Endothelial cell of hepatic sinusoid (primary cell): Measurements from ENCODE around the gene PHF5A.
"Not testable (repeated sequence)": the region's sequence is repeated elsewhere in the genome, so short reads cannot be mapped to it uniquely, and the experiment has no call there.

Source experiments
- in situ Hi-C: cut with HindIII; loops from 2 replicates; pipeline ENCODE4 v1.10.0; 2017; ENCODE audit warnings: low sequenced_read_pairs

The PHF5A gene

GRCh38 chr22:41488596-41489385 lies 20.3 kb upstream of the PHF5A start:
- in situ Hi-C loops = no loop called here

- in situ Hi-C loops = no loop called here
These were observed 19.6 kb upstream of the PHF5A start for GRCh38 chr22:41488076-41488475.

- in situ Hi-C loops = no loop called here
These were observed 18.8 kb upstream of the PHF5A start for GRCh38 chr22:41487037-41487935.

- in situ Hi-C loops = no loop called here
These were observed 16.5 kb upstream of the PHF5A start for GRCh38 chr22:41485033-41485432.

- in situ Hi-C loops = no loop called here
These were observed 13.9 kb upstream of the PHF5A start for GRCh38 chr22:41482319-41482935.

GRCh38 chr22:41481925-41482318 lies 13.4 kb upstream of the PHF5A start:
- in situ Hi-C loops = no loop called here

- in situ Hi-C loops = no loop called here
These were observed 12.8 kb upstream of the PHF5A start for GRCh38 chr22:41481131-41481830.

GRCh38 chr22:41480397-41480735 lies 11.9 kb upstream of the PHF5A start:
- in situ Hi-C loops = no loop called here

GRCh38 chr22:41479671-41480396 lies 11.3 kb upstream of the PHF5A start:
- in situ Hi-C loops = no loop called here

- in situ Hi-C loops = no loop called here
These were observed 10.5 kb upstream of the PHF5A start for GRCh38 chr22:41478891-41479521.

GRCh38 chr22:41478473-41478872 lies 10.0 kb upstream of the PHF5A start:
- in situ Hi-C loops = no loop called here

GRCh38 chr22:41474872-41475451 lies 6.5 kb upstream of the PHF5A start:
- in situ Hi-C loops = loop anchor here (5.0 kb wide), 2 partner anchors 87 to 88 kb away; partner anchors contain the start of gene CSDC2

- in situ Hi-C loops = loop anchor here (5.0 kb wide), 2 partner anchors 84 to 91 kb away; partner anchors contain the start of gene CSDC2
These were observed 3.1 kb upstream of the PHF5A start for GRCh38 chr22:41471568-41471967.

GRCh38 chr22:41470886-41471285 lies 2.4 kb upstream of the PHF5A start:
- in situ Hi-C loops = loop anchor here (5.0 kb wide), 2 partner anchors 84 to 91 kb away; partner anchors contain the start of gene CSDC2

- in situ Hi-C loops = no loop called here
These were observed 843 bp upstream of the PHF5A start for GRCh38 chr22:41469218-41469851.

- in situ Hi-C loops = no loop called here
These were observed 6.6 kb downstream of the PHF5A start for GRCh38 chr22:41461901-41462300.

- in situ Hi-C loops = not testable (repeated sequence)
These were observed 8.4 kb downstream of the PHF5A start for GRCh38 chr22:41460071-41460470.

GRCh38 chr22:41459431-41459830 lies 9.1 kb downstream of the PHF5A start:
- in situ Hi-C loops = no loop called here
